Measurements from ENCODE around the gene TSPAN9. TPM values are rescaled to one million over a fixed set of nuclear protein-coding genes. Genes with fewer than 3 reads are reported as not detected.

TSPAN9 gene
- total RNA-seq, 4 donors from 2014 or later = 9.9 to 47.3 (median 15.4) TPM

DNA sequence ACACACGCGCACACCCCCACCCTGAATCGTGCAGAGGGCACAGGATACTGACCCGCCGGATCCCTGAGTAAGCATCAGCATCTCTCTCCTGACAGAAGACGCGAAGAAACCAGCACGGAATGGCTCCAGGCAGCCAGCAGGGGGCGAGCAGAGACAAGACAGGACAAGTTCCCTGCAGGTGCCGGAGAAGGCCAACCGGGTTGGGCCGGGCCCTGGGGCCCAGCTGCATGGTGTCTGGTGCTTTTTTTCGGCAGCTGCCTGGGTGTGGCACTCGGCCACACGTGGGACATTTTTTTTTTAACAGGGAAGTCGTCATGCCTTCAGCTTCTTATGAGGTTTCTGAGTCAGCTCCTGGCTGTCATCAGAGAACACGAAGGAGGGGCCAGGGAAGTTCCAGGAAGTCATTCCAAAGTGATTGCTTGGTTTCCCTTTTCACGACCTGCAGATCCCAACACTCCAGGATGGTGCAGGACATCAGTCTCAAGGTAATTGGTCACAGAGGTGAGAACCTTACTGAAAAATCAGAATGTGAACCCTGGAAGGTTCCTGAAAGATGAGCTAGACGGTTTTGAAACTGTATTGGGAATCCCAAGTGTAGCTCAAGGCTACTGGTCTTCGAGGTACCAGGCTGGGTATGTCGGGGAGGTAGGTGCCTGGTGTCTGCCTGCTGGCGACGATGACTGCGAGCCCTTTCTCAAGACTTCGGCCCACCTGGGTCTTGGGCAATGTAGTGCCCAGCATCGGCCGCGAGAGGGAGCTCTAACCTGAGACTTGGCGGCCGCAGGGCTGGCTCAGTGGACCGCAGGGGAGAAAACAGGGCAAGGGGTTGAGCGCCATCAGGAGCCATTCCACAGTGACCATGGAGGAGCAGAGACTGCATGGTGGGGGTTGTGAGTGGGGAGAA, 223.0 kb downstream of the TSPAN9 start:
- TF ChIP-seq, protein P1, sequence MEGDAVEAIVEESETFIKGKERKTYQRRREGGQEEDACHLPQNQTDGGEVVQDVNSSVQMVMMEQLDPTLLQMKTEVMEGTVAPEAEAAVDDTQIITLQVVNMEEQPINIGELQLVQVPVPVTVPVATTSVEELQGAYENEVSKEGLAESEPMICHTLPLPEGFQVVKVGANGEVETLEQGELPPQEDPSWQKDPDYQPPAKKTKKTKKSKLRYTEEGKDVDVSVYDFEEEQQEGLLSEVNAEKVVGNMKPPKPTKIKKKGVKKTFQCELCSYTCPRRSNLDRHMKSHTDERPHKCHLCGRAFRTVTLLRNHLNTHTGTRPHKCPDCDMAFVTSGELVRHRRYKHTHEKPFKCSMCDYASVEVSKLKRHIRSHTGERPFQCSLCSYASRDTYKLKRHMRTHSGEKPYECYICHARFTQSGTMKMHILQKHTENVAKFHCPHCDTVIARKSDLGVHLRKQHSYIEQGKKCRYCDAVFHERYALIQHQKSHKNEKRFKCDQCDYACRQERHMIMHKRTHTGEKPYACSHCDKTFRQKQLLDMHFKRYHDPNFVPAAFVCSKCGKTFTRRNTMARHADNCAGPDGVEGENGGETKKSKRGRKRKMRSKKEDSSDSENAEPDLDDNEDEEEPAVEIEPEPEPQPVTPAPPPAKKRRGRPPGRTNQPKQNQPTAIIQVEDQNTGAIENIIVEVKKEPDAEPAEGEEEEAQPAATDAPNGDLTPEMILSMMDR (IDR thresholded peaks at IDR 0.05; ENCODE audit: low read depth) = no peak

DNA sequence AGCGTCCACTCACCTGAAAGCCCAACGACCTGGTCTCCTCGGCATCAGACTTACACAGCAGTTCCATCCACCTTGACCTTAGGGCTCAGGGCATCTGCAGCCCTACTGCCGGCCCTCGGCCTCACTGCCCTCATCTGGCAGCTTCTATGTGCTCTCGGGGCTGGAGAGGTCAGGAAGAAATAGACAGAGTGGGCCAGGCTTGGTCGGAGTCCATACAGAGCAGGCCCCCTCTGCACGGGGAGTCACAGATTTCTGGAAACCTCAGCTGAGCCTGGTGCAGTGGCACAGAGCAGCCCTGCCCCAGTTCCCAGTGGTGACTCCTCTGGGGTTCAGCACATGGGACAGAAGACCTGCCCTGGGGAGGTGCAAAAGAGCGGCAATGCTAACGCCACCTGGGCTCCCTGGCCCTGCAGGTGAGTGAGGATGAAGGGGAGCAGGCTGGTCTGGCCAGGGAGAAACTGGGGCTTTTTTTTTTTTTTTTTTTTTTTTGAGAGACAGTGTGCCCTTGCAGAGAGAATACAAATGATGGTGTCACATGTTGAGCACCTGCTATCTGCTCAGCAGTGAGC, 223.7 kb downstream of the TSPAN9 start:
- TF ChIP-seq, protein P1 (IDR thresholded peaks at IDR 0.05; ENCODE audit: low read depth) = no peak

DNA sequence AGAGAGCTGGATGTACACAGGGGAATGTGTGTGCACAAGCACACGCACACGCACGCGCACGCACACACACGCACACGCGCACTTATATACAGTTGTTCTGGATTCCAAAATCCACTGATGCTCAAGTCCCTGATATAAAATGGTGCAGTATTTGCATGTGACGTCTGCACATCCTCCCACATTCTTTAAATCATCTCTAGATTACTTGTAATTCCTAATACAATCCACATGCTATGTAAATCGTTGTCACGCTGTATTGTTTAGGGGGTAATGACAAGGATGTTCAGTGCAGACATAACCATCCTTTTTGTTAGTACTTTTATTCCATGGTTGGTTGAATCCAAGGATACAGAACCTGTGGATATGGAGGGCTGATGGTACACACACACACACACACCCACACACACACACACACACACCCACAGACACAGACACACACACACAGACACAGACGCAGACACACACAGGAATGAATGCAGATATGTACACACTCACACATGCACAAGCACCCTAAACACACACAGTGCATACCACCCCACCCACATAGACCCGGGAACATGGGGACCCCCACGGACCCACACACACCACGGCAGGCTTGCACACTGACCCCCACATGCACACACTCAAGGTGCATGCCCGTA, 225.3 kb downstream of the TSPAN9 start:
- TF ChIP-seq, protein P1 (IDR thresholded peaks at IDR 0.05; ENCODE audit: low read depth) = no peak

DNA sequence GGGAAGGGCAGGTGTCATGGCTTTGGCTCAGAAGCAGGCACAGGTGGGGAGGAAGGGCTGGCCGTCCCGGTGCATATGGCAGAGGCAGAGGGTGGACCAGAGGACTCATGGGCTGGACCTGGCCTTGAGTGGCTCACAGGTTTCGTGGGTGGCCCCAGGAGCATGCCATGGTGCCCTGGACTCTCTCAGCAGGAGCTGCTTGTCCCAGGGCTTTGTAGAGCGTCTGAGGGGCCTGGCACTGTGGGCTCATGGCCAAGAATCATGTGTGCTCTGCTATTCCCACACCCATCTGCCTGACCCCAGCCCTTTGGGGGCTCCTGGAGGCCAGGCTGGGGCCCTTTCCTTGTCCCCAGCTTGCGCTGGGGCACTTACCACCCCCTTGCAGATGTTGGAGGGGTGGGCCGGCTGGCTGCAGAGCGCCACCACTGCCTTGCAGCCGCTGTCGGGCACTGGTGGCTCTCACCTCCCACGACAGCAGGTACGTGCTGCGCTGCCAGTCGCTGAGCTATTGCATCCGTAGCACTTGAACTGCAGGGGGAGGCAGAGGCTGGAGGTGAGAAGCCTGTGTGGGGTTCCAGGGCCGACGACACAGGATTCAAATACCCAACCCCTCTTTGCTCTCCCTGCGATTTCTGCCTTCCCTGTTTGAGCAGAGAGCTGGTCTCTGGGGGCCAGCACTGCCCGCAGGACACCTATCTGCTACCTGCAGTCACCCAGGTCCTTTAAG, 226.4 kb downstream of the TSPAN9 start:
- TF ChIP-seq, protein P1 (IDR thresholded peaks at IDR 0.05; ENCODE audit: low read depth) = no peak

DNA sequence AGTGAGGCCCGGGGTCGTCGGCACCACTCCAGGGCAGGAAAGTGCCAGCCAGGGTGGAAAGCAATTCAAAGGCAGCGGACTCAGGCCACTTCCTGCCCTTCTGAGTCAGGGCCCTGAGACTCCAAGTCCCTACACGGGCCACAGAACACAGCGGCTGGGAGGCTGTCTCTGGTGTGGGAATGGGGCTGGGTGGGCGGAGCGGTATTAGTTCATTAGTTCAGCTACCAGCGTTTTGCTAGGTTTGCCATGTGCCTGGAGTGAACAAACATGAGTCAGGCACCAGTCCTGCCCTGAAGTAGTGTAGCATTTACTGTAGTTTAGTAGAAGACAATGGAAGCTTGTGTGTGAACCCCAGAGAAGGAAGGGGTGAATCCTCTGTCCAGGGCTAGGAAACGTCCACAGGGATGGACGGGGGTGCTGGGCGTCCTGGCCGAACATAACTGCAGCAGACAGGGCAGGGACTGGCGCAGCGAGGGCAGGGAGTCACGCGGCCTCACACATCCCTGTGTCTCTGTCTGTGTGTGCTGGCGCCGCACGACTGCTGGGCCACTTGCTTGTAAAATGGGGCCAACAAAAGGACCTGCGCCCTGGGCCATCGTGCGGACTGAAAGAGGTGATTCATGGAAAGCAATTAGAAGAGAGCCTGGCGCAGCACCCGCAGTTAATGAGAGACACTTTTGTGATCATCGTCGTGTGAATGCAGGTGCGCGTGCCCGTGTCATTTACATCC, 227.4 kb downstream of the TSPAN9 start:
- TF ChIP-seq, protein P1 (IDR thresholded peaks at IDR 0.05; ENCODE audit: low read depth) = no peak

DNA sequence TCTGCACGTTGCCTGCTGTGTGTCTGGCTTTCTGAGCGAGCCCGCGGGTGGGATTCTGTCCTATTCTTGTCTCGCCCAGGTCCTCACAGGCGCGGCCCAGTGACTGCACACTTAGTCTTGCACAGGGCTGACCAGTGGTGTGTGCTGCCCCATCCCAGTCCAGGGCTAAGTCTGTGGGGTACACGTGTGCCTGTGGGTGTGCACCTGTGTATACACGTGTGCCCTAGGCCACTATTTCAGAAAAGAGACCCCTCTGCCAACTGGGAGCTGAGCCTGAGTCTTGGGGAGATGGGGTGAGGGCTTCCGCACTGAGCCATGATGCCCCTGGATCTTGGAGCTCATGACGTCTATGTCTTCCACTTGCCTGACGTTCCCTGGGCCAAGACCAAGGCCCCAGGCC, 228.3 kb downstream of the TSPAN9 start:
- TF ChIP-seq, protein P1 (IDR thresholded peaks at IDR 0.05; ENCODE audit: low read depth) = no peak
